WI38 (cell line): ENCODE measurements around the gene PDGFA.

Source experiments
- H3K4me3 ChIP-seq: 2 replicates; pipeline ENCODE4 v1.5.1; 2011; ENCODE audit warnings: low read depth, mild to moderate bottlenecking, control low read depth, low read length
- CTCF ChIP-seq: IDR thresholded peaks from 2 replicates; pipeline ENCODE4 v1.5.1; 2012; ENCODE audit warnings: low read depth, mild to moderate bottlenecking, control low read depth, low read length

Gene PDGFA

GRCh38 chr7:518630-519483 lies 789 bp downstream of the PDGFA start:
- peak overlapping the region; percentile 68 for H3K4me3 ChIP-seq
- TF ChIP-seq CTCF = no peak

GRCh38 chr7:517774-518629 lies 1.6 kb downstream of the PDGFA start:
- H3K4me3 ChIP-seq = peak overlapping the region; percentile 68

GRCh38 chr7:516606-517456 lies 2.8 kb downstream of the PDGFA start:
- peak overlapping the region; percentile 68 for H3K4me3 ChIP-seq
- TF ChIP-seq CTCF = no peak

More at GRCh38 chr7:517774-518629, 1.6 kb downstream of the PDGFA start:
- TF ChIP-seq CTCF = no peak

- TF ChIP-seq CTCF = no peak
- H3K4me3 ChIP-seq = no peak overlapping the region
Measured at GRCh38 chr7:516216-516605, 3.4 kb downstream of the PDGFA start.

GRCh38 chr7:515628-516027 lies 4.0 kb downstream of the PDGFA start:
- no peak for TF ChIP-seq CTCF
- H3K4me3 ChIP-seq = no peak overlapping the region

- H3K4me3 ChIP-seq = no peak overlapping the region
- TF ChIP-seq CTCF = no peak
Measured at GRCh38 chr7:514651-515598, 4.7 kb downstream of the PDGFA start.
